ENCODE data around the gene PUSL1. TPM values are rescaled to one million over a fixed set of nuclear protein-coding genes. Genes with fewer than 3 reads are reported as not detected.

PUSL1 gene
- total and polyA plus RNA-seq, 2 donors (not counting 1 experiment from before 2014, with no cell fraction given): 15.7 to 25.8 TPM

DNA sequence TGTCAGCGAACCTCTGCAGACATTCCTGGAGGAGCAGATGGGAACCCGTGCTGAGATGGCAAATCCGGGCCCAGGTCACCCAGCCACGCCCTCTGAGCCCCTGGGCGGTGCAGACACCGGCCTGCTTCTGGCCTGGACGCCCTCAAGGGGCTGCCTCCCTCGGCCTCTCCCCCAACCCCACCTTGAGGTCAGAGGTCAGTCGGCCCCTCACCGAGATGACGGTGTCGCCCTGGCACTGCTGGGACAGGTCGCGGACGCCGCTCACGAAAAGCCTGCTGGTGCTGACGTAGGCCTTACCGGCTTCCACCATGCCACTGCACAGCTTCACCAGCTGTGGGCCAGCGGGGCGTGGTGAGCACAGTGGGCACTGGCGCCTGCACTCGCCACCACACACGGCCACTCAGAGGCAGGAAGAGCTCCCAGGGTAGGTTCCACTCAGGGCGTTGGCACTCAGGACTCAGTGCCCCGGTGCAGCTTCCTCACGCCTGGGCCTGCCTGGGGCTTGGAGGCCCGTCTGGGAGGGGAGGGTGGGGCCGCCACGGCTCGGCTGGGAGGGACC is 5.4 kb upstream of the PUSL1 start:
- H3K27me3 ChIP-seq (replicated peaks in 1 of 4; ENCODE audit: control extremely low read depth in 1 of 4, control insufficient read depth in 3 of 4, insufficient read depth in 4 of 4, low read length in 3 of 4): no peaks in the 10 kb centered on the region
- Mint-ChIP-seq H3K9me3 (ENCODE audit: insufficient read depth) (no peaks in the 10 kb centered on the region), H3K27me3 (no peaks in the 10 kb centered on the region), H3K4me3 (no peak overlapping the region), H3K27ac (no peak overlapping the region), H3K4me1 (peaks cover 31% of the 10 kb centered on the region)
- no peak for TF ChIP-seq EZH2 (IDR thresholded peaks at IDR 0.05; ENCODE audit: borderline replicate concordance, insufficient read depth, low read depth, low read length, poor library complexity, severe bottlenecking)
- TF ChIP-seq, protein P1, sequence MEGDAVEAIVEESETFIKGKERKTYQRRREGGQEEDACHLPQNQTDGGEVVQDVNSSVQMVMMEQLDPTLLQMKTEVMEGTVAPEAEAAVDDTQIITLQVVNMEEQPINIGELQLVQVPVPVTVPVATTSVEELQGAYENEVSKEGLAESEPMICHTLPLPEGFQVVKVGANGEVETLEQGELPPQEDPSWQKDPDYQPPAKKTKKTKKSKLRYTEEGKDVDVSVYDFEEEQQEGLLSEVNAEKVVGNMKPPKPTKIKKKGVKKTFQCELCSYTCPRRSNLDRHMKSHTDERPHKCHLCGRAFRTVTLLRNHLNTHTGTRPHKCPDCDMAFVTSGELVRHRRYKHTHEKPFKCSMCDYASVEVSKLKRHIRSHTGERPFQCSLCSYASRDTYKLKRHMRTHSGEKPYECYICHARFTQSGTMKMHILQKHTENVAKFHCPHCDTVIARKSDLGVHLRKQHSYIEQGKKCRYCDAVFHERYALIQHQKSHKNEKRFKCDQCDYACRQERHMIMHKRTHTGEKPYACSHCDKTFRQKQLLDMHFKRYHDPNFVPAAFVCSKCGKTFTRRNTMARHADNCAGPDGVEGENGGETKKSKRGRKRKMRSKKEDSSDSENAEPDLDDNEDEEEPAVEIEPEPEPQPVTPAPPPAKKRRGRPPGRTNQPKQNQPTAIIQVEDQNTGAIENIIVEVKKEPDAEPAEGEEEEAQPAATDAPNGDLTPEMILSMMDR (IDR thresholded peaks at IDR 0.05): no peak
- H3K36me3 ChIP-seq (replicated peaks in 1 of 2; ENCODE audit: control extremely low read depth in 1 of 2, control insufficient read depth in 1 of 2, extremely low read depth in 1 of 2, insufficient read depth in 2 of 2, low read length in 1 of 2): no peaks in the 10 kb centered on the region
- 87% methylated on average over 25 of the region's 31 CpGs for WGBS (ENCODE audit: insufficient coverage)
- H3K4me3 ChIP-seq (ENCODE audit: control extremely low read depth in 1 of 5, extremely low read depth in 1 of 5, insufficient read depth in 1 of 5, low read depth in 2 of 5, low read length in 4 of 5): no peak overlapping the region
- CTCF ChIA-PET: interaction anchor here (0.5 to 1.2 kb wide), 2 partner anchors 11 to 271 kb away, joined by 4 read pairs; no protein-coding TSS in a partner anchor
- no peak overlapping the region for H3K9ac ChIP-seq (ENCODE audit: low read length)
- H3K4me2 ChIP-seq (replicated peaks; ENCODE audit: low read depth, low read length, poor library complexity, severe bottlenecking): no peak overlapping the region
- H4K20me1 ChIP-seq (ENCODE audit: control insufficient read depth, insufficient read depth, low read length, poor library complexity, severe bottlenecking): peaks cover 43% of the 10 kb centered on the region
- no peaks in the 10 kb centered on the region for H3K9me3 ChIP-seq (ENCODE audit: control extremely low read depth in 1 of 3, control insufficient read depth in 2 of 3, insufficient read depth in 1 of 3, low read length in 2 of 3)
- ATAC-seq (ENCODE audit: low read depth): no peak
- intact Hi-C loops (cut with micrococcal nuclease): no loop called here
- H3K27ac ChIP-seq (ENCODE audit: low read length in 2 of 2): no peak overlapping the region
- no peak overlapping the region for H2AFZ ChIP-seq (ENCODE audit: insufficient read depth, low read depth, low read length, poor library complexity, severe bottlenecking)
- POLR2A ChIA-PET: interaction anchor here (0.7 kb wide), 1 partner anchor 87 kb away, joined by 5 read pairs; no protein-coding TSS in a partner anchor
- peaks cover 28 to 38% of the 10 kb centered on the region in 2 donors for H3K4me1 ChIP-seq (ENCODE audit: control insufficient read depth in 2 of 2, insufficient read depth in 2 of 2, low read length in 2 of 2)
- peaks cover 33% of the 10 kb centered on the region for H3K79me2 ChIP-seq (ENCODE audit: control insufficient read depth, insufficient read depth, low read length)
- no peak for DNase-seq

DNA sequence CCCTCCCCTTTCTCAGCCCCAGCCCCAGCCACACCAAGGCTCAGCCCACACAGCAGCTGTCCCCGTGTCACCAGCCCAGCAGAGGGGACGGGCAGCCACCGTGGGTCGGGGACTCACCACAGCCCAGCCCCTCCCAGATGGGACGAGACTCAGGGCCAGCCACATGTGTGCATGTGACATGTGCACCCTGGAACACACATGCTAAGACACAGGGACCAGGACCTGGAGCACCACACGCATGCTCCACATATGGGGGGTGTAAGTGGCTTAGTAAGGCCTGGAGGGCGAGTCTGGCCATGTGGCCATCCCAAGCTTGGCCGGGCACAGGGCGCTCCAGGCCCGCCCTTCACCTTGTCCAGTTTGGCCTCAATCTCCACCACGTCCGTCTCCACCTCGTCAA is 4.7 kb upstream of the PUSL1 start:
- Histone ChIP-seq H3K9me3 (ENCODE audit: control extremely low read depth in 1 of 3, control insufficient read depth in 2 of 3, insufficient read depth in 1 of 3, low read length in 2 of 3) (no peaks in the 10 kb centered on the region), H3K4me1 (ENCODE audit: control insufficient read depth in 2 of 2, insufficient read depth in 2 of 2, low read length in 2 of 2) (peaks cover 28 to 38% of the 10 kb centered on the region in 2 donors), H3K27ac (ENCODE audit: low read length in 2 of 2) (no peak overlapping the region), H4K20me1 (ENCODE audit: control insufficient read depth, insufficient read depth, low read length, poor library complexity, severe bottlenecking) (peaks cover 43% of the 10 kb centered on the region), H3K9ac (ENCODE audit: low read length) (no peak overlapping the region), H3K79me2 (ENCODE audit: control insufficient read depth, insufficient read depth, low read length) (peaks cover 33% of the 10 kb centered on the region), H2AFZ (ENCODE audit: insufficient read depth, low read depth, low read length, poor library complexity, severe bottlenecking) (no peak overlapping the region), H3K4me2 (replicated peaks; ENCODE audit: low read depth, low read length, poor library complexity, severe bottlenecking) (no peak overlapping the region), H3K4me3 (ENCODE audit: control extremely low read depth in 1 of 5, extremely low read depth in 1 of 5, insufficient read depth in 1 of 5, low read depth in 2 of 5, low read length in 4 of 5) (no peak overlapping the region), H3K36me3 (replicated peaks in 1 of 2; ENCODE audit: control extremely low read depth in 1 of 2, control insufficient read depth in 1 of 2, extremely low read depth in 1 of 2, insufficient read depth in 2 of 2, low read length in 1 of 2) (no peaks in the 10 kb centered on the region), H3K27me3 (replicated peaks in 1 of 4; ENCODE audit: control extremely low read depth in 1 of 4, control insufficient read depth in 3 of 4, insufficient read depth in 4 of 4, low read length in 3 of 4) (no peaks in the 10 kb centered on the region)
- no peaks in the 10 kb centered on the region for H3K27me3 Mint-ChIP-seq
- no peak for ATAC-seq (ENCODE audit: low read depth)
- H3K9me3 Mint-ChIP-seq (ENCODE audit: insufficient read depth): no peaks in the 10 kb centered on the region
- H3K4me1 Mint-ChIP-seq: peaks cover 31% of the 10 kb centered on the region
- peak overlapping the region; percentile 26 for H3K27ac Mint-ChIP-seq
- no peak for DNase-seq
- TF ChIP-seq, protein P1 (IDR thresholded peaks at IDR 0.05): no peak
- no peak for TF ChIP-seq EZH2 (IDR thresholded peaks at IDR 0.05; ENCODE audit: borderline replicate concordance, insufficient read depth, low read depth, low read length, poor library complexity, severe bottlenecking)
- H3K4me3 Mint-ChIP-seq: peak overlapping the region; percentile 10
- ChIA-PET POLR2A (interaction anchor here (0.6 kb wide), 1 partner anchor 52 kb away, joined by 3 read pairs; no protein-coding TSS in a partner anchor), CTCF (interaction anchor here (1.2 kb wide), 1 partner anchor 12 kb away, joined by 4 read pairs; no protein-coding TSS in a partner anchor)
- intact Hi-C loops (cut with micrococcal nuclease): no loop called here
- 88% methylated on average over 12 of the region's 13 CpGs for WGBS (ENCODE audit: insufficient coverage)

Measured in B cell (primary cell).